Astrocyte of the cerebellum (primary cell): ENCODE results near the gene PPFIA2.
A peak's percentile ranks its signal among the peaks of the same experiment; 100 is the strongest.

Source experiments
- DNase-seq: peaks from one replicate; pipeline ENCODE4 v3.0.0-alpha.2; 2011; ENCODE audit warnings: low read depth
- H3K4me3 ChIP-seq: 2 replicates; pipeline ENCODE4 v1.5.1; 2011; ENCODE audit warnings: mild to moderate bottlenecking, low read depth, low read length, moderate library complexity
- CTCF ChIP-seq: IDR thresholded peaks from 2 replicates; pipeline ENCODE4 v1.5.1; 2012; ENCODE audit warnings: low read length, low read depth, moderate library complexity, mild to moderate bottlenecking; ENCODE audit errors: missing control alignments
- in situ Hi-C: cut with HindIII; loops from 2 replicates; pipeline ENCODE4 v1.10.0; 2017; ENCODE audit warnings: low sequenced_read_pairs

Gene PPFIA2

GRCh38 chr12:81450920-81451739 lies 308.0 kb downstream of the PPFIA2 start:
- no peak overlapping the region for H3K4me3 ChIP-seq
- in situ Hi-C loops: no loop called here
- peak; percentile 67 for DNase-seq
- peak; percentile 70 for TF ChIP-seq CTCF

GRCh38 chr12:81441629-81442028 lies 317.5 kb downstream of the PPFIA2 start:
- H3K4me3 ChIP-seq: no peak overlapping the region
- in situ Hi-C loops: no loop called here
- no peak for DNase-seq
- TF ChIP-seq CTCF: no peak

GRCh38 chr12:81440001-81440400 lies 319.1 kb downstream of the PPFIA2 start:
- no peak overlapping the region for H3K4me3 ChIP-seq
- in situ Hi-C loops: no loop called here
- no peak for TF ChIP-seq CTCF
- DNase-seq: no peak

GRCh38 chr12:81439344-81439743 lies 319.8 kb downstream of the PPFIA2 start:
- no peak for TF ChIP-seq CTCF
- no peak overlapping the region for H3K4me3 ChIP-seq
- no peak for DNase-seq
- in situ Hi-C loops: no loop called here

- H3K4me3 ChIP-seq: no peak overlapping the region
- in situ Hi-C loops: no loop called here
- no peak for TF ChIP-seq CTCF
- no peak for DNase-seq
Measured at GRCh38 chr12:81417056-81417455, 342.1 kb downstream of the PPFIA2 start.

- in situ Hi-C loops: no loop called here
- DNase-seq: no peak
- TF ChIP-seq CTCF: no peak
- no peak overlapping the region for H3K4me3 ChIP-seq
Measured at GRCh38 chr12:81416571-81416970, 342.6 kb downstream of the PPFIA2 start.

GRCh38 chr12:81414441-81414840 lies 344.7 kb downstream of the PPFIA2 start:
- no peak overlapping the region for H3K4me3 ChIP-seq
- TF ChIP-seq CTCF: no peak
- no peak for DNase-seq
- in situ Hi-C loops: no loop called here
